ENCODE measurements around the gene TMEM35B. TPM values are rescaled to one million over a fixed set of nuclear protein-coding genes. Genes with fewer than 3 reads are reported as not detected.

Gene TMEM35B
- total and polyA plus RNA-seq, 9 of the 15 experiments (the other 6 are each of a cell fraction or from before 2014, with no cell fraction given), result 11.4 to 142 (median 21.4) TPM

GRCh38 chr1:34976384-34977209, 8.6 kb downstream of the TMEM35B start:
- Histone ChIP-seq H3K79me2 (ENCODE audit: control insufficient read depth, insufficient read depth, low read length) (no peaks in the 10 kb centered on the region), H3K4me3 (no peak overlapping the region), H3K4me2 (ENCODE audit: insufficient read depth, low read length) (no peak overlapping the region), H3K36me3 (ENCODE audit: control insufficient read depth, insufficient read depth, low read length) (0 out of 3 replicates have a peak, but pooled peaks cover 2% of the 10 kb centered on the region), H2AFZ (ENCODE audit: low read depth, low read length) (no peak overlapping the region), H3K27me3 (ENCODE audit: control insufficient read depth in 2 of 2, insufficient read depth in 2 of 2, low read length in 2 of 2) (0 out of 5 replicates have a peak, but pooled peaks cover 0 to 14% of the 10 kb centered on the region in 2 experiments), H3K4me1 (replicated peaks in 1 of 2; ENCODE audit: control insufficient read depth in 2 of 2, insufficient read depth in 2 of 2, low read length in 2 of 2) (peaks cover 0 to 6% of the 10 kb centered on the region in 2 experiments), H3K9me1 (ENCODE audit: control insufficient read depth, insufficient read depth, low read length) (peaks cover 3% of the 10 kb centered on the region), H3K9ac (ENCODE audit: insufficient read depth in 1 of 2, low read depth in 2 of 2, low read length in 2 of 2) (no peak overlapping the region), H3K27ac (ENCODE audit: extremely low read depth, low read depth, low read length) (no peak overlapping the region), H4K20me1 (replicated peaks; ENCODE audit: control insufficient read depth, insufficient read depth, low read length) (no peaks in the 10 kb centered on the region), H3K9me3 (replicated peaks; ENCODE audit: control insufficient read depth, insufficient read depth, low read depth, low read length) (no peaks in the 10 kb centered on the region)
- 93% methylated on average over 46 of the region's 72 CpGs for WGBS (ENCODE audit: insufficient coverage, low coverage, missing lambda C conversion rate)
- in situ Hi-C loops (cut with MboI) (no loop called here), intact Hi-C loops (cut with micrococcal nuclease) (no loop called here)
- ATAC-seq, result no peak
- ChIA-PET CTCF (ENCODE audit: low intra/inter-chr PET ratio) (no interaction called here), POLR2A (interaction anchor here (2.6 kb wide), 1 partner anchor 8 kb away, joined by 11 read pairs; the partner anchor contains the start of gene TMEM35B)
- DNase-seq (ENCODE audit: extremely low read depth in 1 of 4, low spot score in 3 of 4), result no peak
- BruUV-seq (replicated peaks), result no TSS peak
- no peak for FAIRE-seq
- TF ChIP-seq PTTG1 (tag; IDR thresholded peaks at IDR 0.05; ENCODE audit: low read depth) (no peak), GTF2B (IDR thresholded peaks at IDR 0.05; ENCODE audit: extremely low read depth, insufficient read length) (no peak), NBN (IDR thresholded peaks at IDR 0.05; ENCODE audit: low read depth) (no peak), HDAC6 (IDR thresholded peaks at IDR 0.05; ENCODE audit: low read depth, low read length) (no peak), ZNF263 (CRISPR knock-in tag; IDR thresholded peaks at IDR 0.05; ENCODE audit: borderline replicate concordance) (no peak), SIX5 (IDR thresholded peaks at IDR 0.05; ENCODE audit: borderline replicate concordance in 1 of 2, insufficient read depth in 1 of 2, low read depth in 1 of 2, low read length in 2 of 2) (no peak), ASH1L (IDR thresholded peaks at IDR 0.05; ENCODE audit: borderline replicate concordance, low read depth, partially characterized antibody) (no peak), L3MBTL2 (IDR thresholded peaks at IDR 0.05) (no peak), ARID1B (IDR thresholded peaks at IDR 0.05) (no peak), ZNF75A (CRISPR knock-in tag; IDR thresholded peaks at IDR 0.05) (no peak), ZNF436 (CRISPR knock-in tag; IDR thresholded peaks at IDR 0.05) (no peak), KLF10 (CRISPR knock-in tag; IDR thresholded peaks at IDR 0.05) (no peak), SOX6 (IDR thresholded peaks at IDR 0.05) (no peak), ESRRA (IDR thresholded peaks at IDR 0.05; ENCODE audit: borderline replicate concordance, low read depth) (no peak), SAP30 (IDR thresholded peaks at IDR 0.05; ENCODE audit: borderline replicate concordance, insufficient read depth, low read depth, low read length, poor library complexity, severe bottlenecking) (no peak), YY1 (IDR thresholded peaks at IDR 0.05; ENCODE audit: borderline replicate concordance in 1 of 3, control insufficient read depth in 1 of 3, extremely low read depth in 1 of 3, insufficient read depth in 3 of 3, insufficient read length in 1 of 3, insufficient replicate concordance in 2 of 3, low read depth in 1 of 3, low read length in 2 of 3) (no peak), ZNF551 (CRISPR knock-in tag; IDR thresholded peaks at IDR 0.05) (no peak), SMARCB1 (IDR thresholded peaks at IDR 0.05; ENCODE audit: insufficient read length, low read depth) (no peak)
- TF ChIP-seq, protein P1, sequence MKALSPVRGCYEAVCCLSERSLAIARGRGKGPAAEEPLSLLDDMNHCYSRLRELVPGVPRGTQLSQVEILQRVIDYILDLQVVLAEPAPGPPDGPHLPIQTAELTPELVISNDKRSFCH (CRISPR knock-in tag; IDR thresholded peaks at IDR 0.05), result no peak
- TF ChIP-seq, protein P1 (tag; IDR thresholded peaks at IDR 0.05), result no peak
